Brain pericyte (primary cell): ENCODE measurements around the gene SLC1A5.
A peak's percentile ranks its signal among the peaks of the same experiment; 100 is the strongest.
"Not testable (repeated sequence)": the region's sequence is repeated elsewhere in the genome, so short reads cannot be mapped to it uniquely, and the experiment has no call there.

ENCODE experiments used
- DNase-seq: peaks from one replicate; pipeline ENCODE4 v3.0.0-alpha.2; 2012; ENCODE audit warnings: low read depth, low spot score

SLC1A5 gene

DNA sequence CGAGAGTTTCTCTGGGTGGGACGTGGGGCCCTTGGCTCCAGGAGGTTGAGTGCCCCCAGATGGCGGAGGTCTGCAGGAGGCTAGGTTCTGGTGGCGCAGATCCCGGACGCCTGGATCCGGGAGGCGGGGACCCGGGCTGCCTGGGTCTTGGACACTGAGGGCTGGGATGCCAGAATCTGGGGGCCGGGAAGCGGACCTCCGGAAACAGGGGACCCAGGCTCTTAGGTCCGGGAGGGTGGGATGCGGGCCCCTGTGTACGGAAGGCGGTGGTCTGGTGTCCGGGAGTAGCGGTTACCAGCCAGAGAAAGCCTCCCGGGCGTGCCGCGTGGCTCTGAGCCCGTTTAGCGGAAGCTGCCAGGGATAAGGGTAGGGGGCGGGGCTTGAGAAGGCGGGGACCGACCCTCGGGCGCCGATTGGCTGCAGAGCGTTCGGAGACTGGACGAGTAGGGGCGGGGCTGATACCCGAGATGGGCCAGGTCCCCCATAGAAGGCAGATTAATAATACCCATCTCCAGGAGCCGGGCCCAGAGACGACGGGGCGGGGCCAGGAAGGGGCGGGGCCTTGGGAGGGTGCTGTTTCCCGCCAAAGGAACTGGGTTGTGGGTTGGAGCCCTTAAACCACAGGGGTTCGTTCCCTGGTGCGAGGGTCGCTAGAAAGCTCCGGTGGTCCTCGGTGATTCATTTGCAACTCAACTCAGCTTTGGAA lies at the start of gene SLC1A5:
Gene SLC1A5 (minus strand): TSS at position 333 of the 706 bp plus-strand sequence. CDS start 629 bp downstream, outside the sequence.
- peak; percentile 74 for DNase-seq

DNA sequence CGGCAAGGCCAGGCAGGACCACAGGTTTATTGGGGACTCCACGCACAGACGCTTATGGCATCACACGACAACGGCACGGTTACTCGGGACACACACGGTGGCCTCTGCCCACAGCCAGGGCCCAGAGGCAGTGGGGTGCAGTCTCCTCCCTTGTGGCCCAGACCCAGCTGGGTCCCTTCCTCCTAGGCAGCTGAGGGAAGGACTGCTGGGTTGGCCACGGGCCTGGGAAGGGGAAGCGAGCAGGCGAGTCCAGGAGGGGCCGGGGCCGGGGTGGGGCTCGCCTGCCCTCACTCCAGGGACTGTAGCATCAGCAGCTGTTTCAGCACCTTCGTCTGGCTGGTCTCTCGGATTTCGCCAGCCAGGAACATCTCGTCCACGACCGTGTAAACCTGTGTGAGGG lies 49.8 kb upstream of the SLC1A5 start:
- DNase-seq = no peak

DNA sequence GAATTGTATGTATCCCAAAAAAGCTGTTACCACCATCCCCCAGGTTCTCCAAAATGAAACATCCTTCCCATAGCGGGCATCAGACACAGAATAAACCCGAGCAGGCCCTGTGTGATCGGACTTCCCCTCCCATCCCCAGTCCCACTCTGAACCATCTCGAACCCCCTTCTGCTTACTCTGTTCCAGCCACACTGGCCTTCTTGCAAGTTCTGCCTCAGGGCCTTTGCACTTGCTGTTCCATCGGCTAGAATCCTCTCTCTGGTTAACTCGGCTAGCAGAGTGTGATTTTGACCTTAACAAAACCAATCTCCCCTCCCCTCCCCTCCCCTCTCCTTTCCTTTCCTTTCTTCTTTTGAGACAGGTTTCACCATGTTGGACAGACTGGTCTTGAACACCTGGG lies 46.6 kb upstream of the SLC1A5 start:
- DNase-seq = no peak

DNA sequence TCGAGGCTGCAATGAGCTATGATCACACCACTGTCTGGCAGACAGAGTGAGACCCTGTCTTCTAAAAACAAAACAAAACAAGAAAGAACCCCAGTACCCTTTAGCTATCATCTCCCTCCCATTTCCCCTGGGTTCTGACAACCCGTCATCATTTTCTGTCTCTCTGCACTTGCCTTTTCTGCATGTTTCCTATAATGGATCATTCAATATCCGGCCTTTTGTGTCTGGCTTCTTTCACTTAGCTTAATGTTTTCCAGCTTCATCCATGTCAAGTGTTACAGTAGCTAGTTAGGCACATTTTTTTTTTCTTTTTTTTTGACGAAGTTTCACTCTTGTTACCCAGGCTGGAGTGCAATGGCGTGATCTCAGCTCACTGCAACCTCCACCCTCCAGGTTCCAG lies 45.7 kb upstream of the SLC1A5 start:
- DNase-seq = no peak

DNA sequence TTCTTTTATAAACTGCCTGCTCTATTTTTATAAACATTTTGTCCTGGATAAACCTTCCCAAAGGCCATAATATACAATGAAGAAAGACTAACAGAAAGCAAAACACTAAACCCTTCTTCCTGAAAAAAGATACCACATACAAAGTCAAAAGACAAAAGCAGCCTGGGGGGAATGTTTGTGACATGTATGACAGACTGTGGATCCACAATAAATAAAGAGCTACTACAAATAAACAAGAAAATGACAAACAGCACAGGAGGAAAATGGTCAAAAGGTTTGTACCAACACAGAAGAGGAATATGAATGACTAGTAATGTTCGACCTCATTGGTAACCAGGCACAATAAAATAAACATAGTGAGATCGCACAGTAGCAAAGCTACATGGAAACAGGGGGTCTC lies 42.5 kb upstream of the SLC1A5 start:
- no peak for DNase-seq

DNA sequence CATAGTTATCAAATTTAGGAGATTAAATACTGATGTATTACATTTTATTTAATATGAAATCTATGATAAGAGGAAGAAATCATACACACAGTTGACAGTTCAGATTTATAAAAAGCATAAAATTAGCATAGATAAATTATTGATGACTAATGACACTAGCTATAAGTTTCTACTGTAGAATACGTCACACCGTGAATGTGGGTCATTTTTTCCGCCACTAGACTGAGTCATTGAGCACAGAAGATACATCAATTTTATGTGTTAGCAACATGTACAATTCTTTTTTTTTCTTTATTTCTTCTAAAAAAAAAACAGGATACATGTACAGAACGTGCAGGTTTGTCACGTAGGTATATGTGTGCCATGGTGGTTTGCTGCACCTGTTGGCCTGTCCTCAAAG lies 40.1 kb upstream of the SLC1A5 start:
- DNase-seq = no peak

DNA sequence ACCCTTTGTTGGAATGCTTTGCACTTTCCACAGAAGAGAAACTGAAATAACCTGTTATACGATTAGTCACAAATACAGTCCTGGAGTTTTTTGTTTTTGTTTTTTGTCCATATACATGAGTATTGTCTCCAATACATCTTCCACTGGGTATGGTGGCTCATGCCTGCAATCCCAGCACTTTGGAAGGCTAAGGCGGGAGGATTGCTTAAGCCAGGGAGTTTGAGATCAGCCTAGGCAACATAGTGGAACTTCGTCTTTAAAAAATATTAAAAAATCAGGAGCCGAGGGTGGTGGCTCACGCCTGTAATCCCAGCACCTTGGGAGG lies 37.3 kb upstream of the SLC1A5 start:
- DNase-seq = no peak

DNA sequence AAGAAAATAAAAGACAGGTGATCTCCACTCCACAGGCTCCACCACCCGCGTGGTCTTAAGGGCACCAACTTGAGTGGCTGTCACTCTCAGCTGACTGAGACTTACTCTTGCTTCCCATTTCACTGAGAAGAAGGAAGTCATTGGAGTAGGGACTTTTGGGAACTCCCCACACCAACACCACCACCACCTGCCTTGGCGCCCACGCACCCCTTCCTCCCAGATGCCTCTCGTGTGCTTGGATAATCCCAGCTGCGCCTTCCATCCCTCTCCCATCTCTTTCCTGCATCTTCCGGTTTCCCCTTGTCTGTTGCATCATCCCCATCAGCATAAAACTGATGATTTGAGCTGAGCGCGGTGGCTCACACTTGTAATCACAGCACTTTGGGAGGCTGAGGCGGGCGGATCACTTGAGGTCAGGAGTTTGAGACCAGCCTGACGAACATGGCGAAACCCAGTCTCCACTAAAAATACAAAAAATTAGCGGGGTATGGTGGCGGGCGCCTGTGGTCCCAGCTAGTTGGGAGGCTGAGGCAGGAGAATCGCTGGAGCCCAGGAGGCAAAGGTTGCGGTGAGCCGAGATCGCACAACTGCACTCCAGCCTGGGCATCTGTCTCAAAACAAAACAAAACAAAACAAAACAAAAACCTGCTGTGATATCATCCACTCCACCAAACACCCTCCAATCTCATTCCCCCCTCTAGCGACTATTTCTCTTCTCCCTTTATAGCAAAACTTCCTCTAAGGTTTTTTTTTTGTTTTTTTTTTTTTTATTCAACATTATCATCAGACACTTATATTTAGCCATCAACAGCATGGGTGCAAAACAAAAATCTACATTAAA lies 36.7 kb upstream of the SLC1A5 start:
- no peak for DNase-seq

DNA sequence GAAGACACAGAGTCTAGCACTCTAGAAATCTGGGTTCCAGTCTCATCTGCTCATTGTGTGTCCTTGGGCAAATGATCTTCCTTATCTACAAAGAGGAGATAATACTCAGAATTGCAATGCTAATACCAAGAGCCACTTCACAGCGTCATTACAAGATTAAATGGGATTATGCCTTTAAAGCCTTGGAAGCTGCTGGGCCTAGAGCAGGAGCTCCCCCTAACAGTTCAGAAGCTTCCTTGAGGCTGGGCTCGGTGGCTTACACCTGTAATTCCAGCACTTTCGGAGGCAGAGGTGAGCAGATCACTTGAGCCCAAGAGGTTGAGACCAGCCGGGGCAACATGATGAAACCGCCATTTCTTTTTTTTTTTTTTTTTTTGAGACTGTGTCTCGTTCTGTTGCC lies 34.7 kb upstream of the SLC1A5 start:
- no peak for DNase-seq

DNA sequence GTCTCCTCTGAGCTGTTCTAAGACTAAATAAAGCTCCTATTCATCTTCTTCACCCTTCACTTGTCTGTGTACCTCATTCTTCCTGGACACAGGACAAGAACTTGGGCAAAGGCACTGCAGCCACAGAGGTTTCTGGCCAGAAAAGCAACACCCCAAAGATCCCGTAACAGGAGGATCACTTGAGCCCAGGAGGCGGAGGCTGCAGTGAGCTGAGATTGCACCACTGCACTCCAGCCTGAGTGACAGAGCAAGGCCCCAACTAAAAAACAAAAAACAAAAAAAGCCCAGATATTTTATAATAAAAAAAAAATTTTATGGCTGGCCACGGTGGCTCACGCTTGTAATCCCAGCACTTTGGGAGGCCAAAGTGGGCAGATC lies 34.0 kb upstream of the SLC1A5 start:
- not testable (repeated sequence) for DNase-seq

DNA sequence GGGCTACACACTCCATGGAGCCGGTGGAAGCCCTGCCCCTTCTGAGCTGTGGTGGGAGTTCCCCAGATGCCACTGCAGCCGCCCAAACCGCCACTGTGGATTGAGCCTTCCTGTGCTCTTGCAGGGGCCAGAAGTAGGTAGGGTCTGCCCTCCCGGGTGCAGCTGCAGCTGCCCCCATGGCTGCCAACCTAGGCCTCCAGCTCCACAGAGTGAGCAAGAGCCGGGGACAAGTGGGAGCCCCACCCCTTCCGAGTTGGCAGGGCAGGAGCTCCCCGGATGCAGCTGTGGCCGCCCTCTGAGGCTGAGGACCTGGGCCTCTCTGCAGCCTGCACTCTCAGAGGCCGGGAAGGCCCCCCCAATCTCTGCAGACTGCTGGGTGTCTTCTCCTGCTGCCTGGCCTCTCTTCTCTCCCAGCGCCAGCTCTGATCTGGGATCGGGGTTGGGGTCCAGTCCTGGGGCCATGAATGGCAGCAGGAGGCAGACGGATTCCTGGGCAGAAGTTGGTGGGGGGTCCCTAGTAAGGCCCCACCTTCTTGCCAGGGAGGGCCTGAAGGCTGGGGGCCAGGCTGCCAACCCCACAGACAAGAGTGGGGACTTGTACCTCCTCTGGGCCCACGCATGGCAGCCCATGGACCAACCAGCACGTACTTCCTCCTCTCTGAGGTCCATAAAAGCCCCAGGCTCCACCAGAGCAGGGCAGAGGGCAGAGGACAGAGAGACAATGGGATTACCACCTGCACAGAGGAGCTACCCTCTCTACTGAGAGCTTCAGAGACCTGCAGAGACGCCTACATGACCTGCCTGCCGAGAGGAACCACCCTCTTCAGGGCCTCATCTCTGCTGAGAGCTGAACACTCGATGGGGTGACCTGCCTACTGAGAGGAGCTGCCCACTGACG lies 33.4 kb upstream of the SLC1A5 start:
- DNase-seq = no peak

DNA sequence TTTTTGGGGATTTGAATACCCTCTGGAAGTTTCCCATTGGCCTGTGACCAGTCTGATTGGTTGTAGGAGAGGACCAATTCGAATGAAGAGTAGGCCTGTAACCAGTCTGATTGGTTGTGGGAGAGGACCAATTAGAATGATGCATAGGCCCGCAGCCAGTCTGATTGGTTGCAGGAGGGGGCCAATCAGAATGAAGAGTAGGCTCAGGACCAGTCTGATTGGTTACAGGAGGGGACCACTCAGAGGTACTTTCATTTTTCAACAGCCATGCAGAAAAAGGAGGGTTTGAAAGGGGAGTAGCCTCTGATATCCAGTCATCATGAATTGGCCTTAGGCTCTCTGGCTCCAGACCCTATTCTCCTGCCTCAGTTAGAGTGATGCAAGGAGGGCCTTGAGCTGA lies 30.4 kb upstream of the SLC1A5 start:
- no peak for DNase-seq

DNA sequence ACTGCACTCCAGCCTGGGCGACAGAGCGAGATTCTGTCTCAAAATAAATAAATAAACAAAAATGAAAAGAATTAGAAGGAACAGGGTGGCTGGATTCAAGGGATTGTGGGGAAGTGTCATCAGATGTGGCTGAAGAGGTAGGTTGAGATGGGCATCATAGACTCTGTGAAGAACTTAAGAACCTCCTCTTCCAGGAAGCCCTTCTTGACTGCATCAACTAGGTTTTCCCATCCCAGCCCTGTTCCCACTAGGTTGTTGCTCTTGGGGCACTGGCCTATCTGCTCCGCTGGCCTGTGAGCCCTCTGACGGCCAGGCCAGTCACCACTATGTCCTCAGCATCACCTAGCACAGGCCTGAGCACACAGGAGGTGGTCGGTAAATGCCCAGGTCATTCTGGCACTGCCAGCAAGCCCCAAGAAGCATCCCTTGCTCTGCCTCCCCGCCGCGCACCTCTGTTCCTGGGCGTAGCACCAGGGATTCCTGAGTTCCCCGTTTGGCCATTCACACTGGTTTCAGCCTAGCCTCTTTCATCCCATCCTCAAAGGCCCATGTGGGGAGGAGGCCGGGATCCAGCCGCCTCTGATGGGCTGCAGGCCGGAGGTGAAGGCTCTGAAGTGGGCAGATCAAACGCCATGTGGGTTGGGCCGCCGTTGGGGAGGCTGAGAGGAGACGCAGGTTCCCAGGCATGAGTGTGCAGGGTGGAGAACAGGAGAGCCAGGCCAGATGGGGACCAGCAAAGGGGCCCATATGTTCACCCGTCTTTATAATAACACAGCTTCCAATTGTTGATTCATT lies 27.6 kb upstream of the SLC1A5 start:
- DNase-seq = no peak

DNA sequence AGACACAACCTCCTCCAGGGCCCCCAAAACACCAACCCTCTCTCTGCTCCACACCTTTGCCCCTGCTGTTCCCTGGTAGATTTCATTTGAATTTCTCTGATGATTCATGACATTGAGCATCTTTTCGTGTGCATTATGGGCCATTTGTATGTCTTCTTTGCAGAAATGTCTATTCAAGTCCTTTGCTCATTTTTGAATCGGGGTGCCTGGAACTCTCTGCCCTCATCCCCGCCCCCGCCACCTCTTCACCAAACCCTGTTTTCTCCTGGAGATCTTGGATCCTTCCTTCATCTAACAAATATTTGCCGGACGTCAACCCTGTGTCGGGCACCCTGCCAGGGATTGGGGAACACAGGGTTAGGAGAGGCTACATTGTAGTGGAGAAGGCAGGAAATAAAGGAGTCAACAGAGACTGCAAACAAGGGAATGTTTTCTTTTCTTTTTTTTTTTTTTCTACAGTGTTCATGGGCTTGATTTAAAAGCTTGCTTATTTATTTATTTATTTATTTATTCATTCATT lies 25.5 kb upstream of the SLC1A5 start:
- DNase-seq = peak; percentile 47

DNA sequence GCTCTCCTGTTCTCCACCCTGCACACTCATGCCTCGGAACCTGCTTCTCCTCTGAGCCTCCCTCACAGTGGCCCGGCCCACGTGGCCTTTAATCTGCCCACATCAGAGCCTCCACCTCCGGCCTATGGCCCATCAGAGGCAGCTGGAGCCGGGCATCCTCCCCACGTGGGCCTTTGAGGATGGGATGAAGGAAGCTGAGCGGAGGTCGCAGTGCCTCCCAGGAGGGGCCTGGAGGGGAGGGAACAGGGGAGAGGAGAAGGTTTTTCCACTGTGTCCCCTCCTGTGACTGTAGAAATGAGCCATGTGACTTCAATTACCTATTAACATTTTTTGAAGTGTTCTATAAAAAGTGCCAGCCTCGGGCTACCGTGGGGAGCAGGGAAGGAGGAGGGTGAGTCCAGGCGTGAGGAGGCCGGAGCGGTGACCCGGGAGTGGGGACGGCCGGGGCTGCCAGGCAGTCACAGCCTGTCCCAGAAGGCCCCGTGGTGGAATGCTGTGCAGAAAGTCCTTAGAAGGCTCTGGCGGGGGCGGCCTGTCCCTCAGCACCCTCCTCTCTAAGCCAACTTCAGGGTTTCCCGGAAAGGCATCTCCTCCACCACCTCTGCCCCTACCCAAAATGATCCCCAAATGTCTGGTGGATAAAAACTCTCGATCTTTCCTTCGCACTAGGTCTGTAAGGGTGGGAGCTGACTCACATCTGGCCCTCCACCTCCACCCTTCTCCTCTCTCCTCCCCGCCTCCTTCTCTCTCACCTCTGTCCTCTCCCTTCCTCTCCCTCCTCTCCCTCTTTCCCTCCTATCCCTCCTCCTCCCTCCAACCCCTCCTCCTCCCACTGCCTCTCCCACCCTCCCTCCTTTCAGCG lies 24.8 kb upstream of the SLC1A5 start:
- no peak for DNase-seq

DNA sequence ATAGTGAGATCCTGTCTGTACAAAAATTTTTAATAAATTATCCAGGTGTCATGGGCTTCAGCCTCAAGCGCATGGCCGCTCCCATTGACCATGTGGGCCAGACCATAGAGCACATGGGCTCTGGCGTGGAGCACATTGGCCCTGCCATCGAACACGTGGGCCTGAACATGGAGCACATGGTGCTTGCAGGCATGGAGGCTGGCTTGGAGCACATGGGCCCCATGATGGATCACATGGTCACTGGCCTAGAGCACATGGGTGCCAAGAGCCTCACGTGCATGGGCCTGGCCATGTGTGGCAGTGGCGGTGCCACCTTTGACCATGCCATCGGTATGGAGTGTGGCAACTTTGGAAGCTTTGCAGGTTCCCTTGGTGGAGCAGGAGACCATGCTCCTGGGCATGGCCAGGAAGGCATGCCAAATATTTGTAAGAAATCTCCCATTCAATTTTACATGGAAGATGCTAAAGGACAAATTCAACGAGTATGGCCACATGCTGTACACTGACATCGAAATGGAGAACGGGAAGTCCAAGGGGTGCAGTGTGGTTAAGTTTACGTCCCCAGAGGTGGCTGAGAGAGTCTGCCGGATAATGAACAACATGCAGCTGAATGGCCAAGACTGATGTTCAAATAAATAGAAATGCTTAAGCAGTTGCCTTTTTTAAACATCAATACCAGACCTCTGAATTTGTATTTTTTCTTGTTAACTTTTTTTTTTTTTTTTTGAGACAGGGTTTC lies 21.3 kb upstream of the SLC1A5 start:
- DNase-seq = no peak

DNA sequence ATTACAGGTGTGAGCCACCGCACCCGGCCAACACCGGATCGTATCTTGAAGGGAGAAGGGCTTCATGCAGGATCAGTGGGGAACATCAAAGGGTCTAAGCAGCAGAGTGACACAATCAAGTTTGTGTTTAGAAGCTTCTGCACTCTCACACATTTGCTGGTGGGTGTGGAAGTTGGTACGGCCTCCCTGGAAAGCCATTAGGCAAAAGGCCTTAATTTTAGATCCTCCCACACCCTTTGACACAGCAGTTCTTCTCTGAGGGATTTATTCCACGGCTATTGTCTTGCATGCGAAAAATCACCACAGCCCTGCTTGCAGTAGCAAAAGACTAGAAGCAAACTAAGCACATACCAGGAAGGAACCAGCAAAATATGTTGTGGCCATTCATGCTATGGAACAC lies 18.3 kb upstream of the SLC1A5 start:
- DNase-seq = no peak

DNA sequence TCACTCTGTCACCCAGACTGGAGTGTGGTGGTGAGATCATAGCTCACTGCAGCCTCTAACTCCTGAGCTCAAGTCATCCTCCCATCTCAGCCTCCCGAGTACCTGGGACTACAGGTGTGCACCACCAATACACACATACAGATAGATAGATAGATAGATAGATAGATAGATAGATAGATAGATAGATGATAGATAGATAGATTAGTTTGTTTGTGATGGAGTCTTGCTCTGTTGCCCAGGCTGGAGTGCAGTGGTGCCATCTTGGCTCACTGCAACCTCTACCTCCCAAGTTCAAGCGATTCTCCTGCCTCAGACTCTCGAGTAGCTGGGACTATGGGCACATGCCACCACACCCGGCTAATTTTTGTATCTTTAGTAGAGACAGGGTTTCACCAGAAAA lies 16.0 kb upstream of the SLC1A5 start:
- not testable (repeated sequence) for DNase-seq

DNA sequence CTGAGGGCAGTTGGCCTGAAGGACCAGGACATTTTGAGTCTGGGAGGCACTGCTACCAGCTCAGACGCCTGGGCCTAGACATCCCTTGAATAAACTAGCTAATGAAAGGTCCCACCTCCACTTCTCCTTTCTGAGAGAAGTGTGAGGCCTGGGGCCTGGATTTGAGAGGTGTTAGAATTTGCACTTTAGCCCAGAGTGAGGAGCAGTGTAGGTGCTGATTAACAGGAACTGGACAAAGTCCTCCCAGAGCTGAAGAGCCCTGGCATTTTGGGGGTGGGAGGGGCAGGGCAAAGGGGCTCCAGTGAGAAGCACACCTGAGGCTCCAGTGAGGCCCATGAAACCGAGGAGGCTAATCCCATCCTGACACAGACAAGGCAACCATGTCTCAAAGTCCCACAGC lies 15.2 kb upstream of the SLC1A5 start:
- DNase-seq = no peak

DNA sequence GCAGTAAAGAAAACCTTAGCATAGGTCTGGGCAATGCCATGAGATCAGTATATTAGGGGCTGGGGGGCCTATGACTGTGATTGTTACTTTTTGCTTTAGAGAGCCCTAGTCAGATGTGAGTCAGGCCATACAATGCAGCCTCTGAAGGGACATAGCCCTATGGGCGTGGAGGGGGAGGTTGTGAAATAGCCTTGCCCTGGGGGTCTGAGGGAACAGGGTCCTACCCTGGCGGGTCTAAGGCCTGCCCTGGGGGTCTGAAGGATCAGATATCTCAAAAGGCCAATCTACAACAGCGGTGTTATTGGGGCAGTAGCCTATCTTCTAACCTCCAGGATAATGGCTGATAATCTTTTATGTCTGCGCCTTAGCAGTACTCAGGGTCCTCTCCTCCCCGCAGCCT lies 13.8 kb upstream of the SLC1A5 start:
- no peak for DNase-seq
